GM12878 (cell line): ENCODE measurements around the gene MVB12B. TPM values are rescaled to one million over a fixed set of nuclear protein-coding genes. Genes with fewer than 3 reads are reported as not detected.

Experiments used
- ATAC-seq: fragments of 200-7000 bp; cut with Tn5 transposase; 3 replicates; pipeline ENCODE4 v1.9.1; 2020; ENCODE audit warnings: mild to moderate bottlenecking, moderate library complexity
- BruUV-seq: library from RNA; stranded (reverse); fragments of 400-500 nt; replicated peaks from 2 replicates; lab custom pipeline; 2021; lab: Mats Ljungman, UMichigan
- CTCF ChIA-PET: fragments of 300-600 bp; sonication (Branson Sonifier 250); formaldehyde crosslinking; extraction: SDS; loops from one replicate; lab custom pipeline; 2021; ENCODE audit warnings: inconsistent platforms; lab: Yijun Ruan, JAX
- POLR2A ChIA-PET: fragments of 350-600 bp; formaldehyde crosslinking; extraction: SDS; loops from one replicate; lab custom pipeline; 2021; ENCODE audit warnings: inconsistent platforms; lab: Charles Lee
- RAD21 ChIA-PET: fragments of 300-600 bp; sonication (Branson Sonifier 250); formaldehyde crosslinking; loops from one replicate; lab custom pipeline; 2023; ENCODE audit warnings: antibody characterized with exemption; ENCODE audit not compliant: unreplicated experiment; lab: Charles Lee
- SMC1A ChIA-PET: fragments of 300-600 bp; sonication (Branson Sonifier 250); formaldehyde crosslinking; loops from one replicate; lab custom pipeline; 2023; ENCODE audit not compliant: unreplicated experiment, uncharacterized antibody; lab: Charles Lee
- DNase-seq: peaks from one replicate; pipeline ENCODE4 v3.0.0-alpha.2; 2011; ENCODE audit warnings: low read depth, low spot score
- FAIRE-seq: peaks from 3 replicates; lab custom pipeline; 2011; peaks lifted over from hg19 to GRCh38; lab: Jason Lieb, UNC
- H2AFZ ChIP-seq: 2 replicates; pipeline ENCODE4 v1.6.0; 2011; ENCODE audit warnings: low read depth, low read length, control low read depth; ENCODE audit not compliant: control insufficient read depth
- H3K27ac ChIP-seq: 2 replicates; pipeline ENCODE4 v1.5.1; 2011; ENCODE audit warnings: control low read depth; ENCODE audit not compliant: control insufficient read depth, insufficient read depth
- H3K27me3 ChIP-seq, 2 experiments: replicated peaks in 1 of 2; 2 replicates each; pipeline versions ENCODE4 v1.6.0 to v1.6.1; 2011; ENCODE audit warnings: low read length in 1 of 2; ENCODE audit not compliant: control insufficient read depth in 2 of 2, insufficient read depth in 2 of 2
- H3K36me3 ChIP-seq, 2 experiments: 2 replicates each; pipeline ENCODE4 v1.5.1; 2011; ENCODE audit warnings: low read length in 1 of 2; ENCODE audit not compliant: control insufficient read depth in 2 of 2, insufficient read depth in 2 of 2
- H3K4me1 ChIP-seq: 2 replicates; pipeline ENCODE4 v1.6.1; 2011; ENCODE audit warnings: mild to moderate bottlenecking, low read length, moderate library complexity, mixed read lengths; ENCODE audit not compliant: control insufficient read depth, insufficient read depth
- H3K4me2 ChIP-seq: 2 replicates; pipeline ENCODE4 v1.6.0; 2011; ENCODE audit warnings: control low read depth; ENCODE audit not compliant: control insufficient read depth, insufficient read depth
- H3K4me3 ChIP-seq: fragments of 200-600 bp; sonication (generic); 2 replicates; pipeline ENCODE4 v1.5.1; 2016
- H3K79me2 ChIP-seq: 2 replicates; pipeline ENCODE4 v1.6.0; 2011; ENCODE audit warnings: low read length; ENCODE audit not compliant: control insufficient read depth, insufficient read depth
- H3K9ac ChIP-seq: 2 replicates; pipeline ENCODE4 v1.8.0; 2011; ENCODE audit warnings: low read length, control low read depth, mixed read lengths; ENCODE audit not compliant: control insufficient read depth, insufficient read depth
- H3K9me3 ChIP-seq: replicated peaks from 3 replicates; pipeline ENCODE4 v1.5.1; 2011; ENCODE audit warnings: mild to moderate bottlenecking, low read length; ENCODE audit not compliant: control insufficient read depth, insufficient read depth
- H4K20me1 ChIP-seq: 2 replicates; pipeline ENCODE4 v1.6.0; 2011; ENCODE audit not compliant: control insufficient read depth, insufficient read depth
- POU2F2 ChIP-seq: IDR thresholded peaks from 3 replicates; pipeline ENCODE4 v1.6.1; 2011; ENCODE audit warnings: low read depth, mild to moderate bottlenecking, low read length, borderline replicate concordance
- SMC3 ChIP-seq: IDR thresholded peaks from 2 replicates; pipeline ENCODE4 v1.6.1; 2011; ENCODE audit warnings: low read length, improper control_type of control experiment, borderline replicate concordance
- WGBS: methylation state at CpG from one replicate; pipeline ENCODE4 v1.1.6; 2016; ENCODE audit warnings: low lambda C conversion rate; ENCODE audit not compliant: insufficient replicate concordance, insufficient coverage; ENCODE audit errors: missing lambda C conversion rate; 5-methylcytosine and 5-hydroxymethylcytosine counted together
- in situ Hi-C: fragments of 300-500 bp; cut with MboI; formaldehyde crosslinking; loops from 9 replicates; pipeline ENCODE4 v1.14.3; 2018; ENCODE audit warnings: mixed read lengths
- intact Hi-C: fragments of 100-400 bp; cut with micrococcal nuclease; formaldehyde crosslinking; loops from one replicate; pipeline ENCODE4 v1.14.2; 2022; ENCODE audit not compliant: unreplicated experiment
- polyA plus RNA-seq, 11 experiments: library from polyadenylated mRNA; depleted of rRNA in 4 of 11; unstranded in 6 of 11; stranded (reverse) in 5 of 11; fragments of >200 nt; fragmentation: Nextera tagmentation in 4 of 11; fragmentation: Illumina TruSeq in 1 of 11; extraction: Ambion mirVana in 4 of 11; extraction: Trizol in 1 of 11; gene quantifications; 1 replicate in 1 of 11; 2 replicates in 10 of 11; pipeline versions ENCODE4 v1.2.1 to v1.2.3, GENCODE V29; 2011 to 2016; ENCODE audit warnings: inconsistent platforms in 2 of 11, missing spikeins in 2 of 11, low read depth in 1 of 11
- total RNA-seq, 4 experiments: library from RNA; depleted of rRNA in 3 of 4; stranded (reverse); fragments of >200 nt in 3 of 4; fragmentation: Illumina TruSeq in 1 of 4; extraction: Trizol in 1 of 4; gene quantifications; 2 replicates each; pipeline versions ENCODE4 v1.2.1 to v1.2.3, GENCODE V29; 2013 to 2021
- TF ChIP-seq, protein P1 (sequence below): IDR thresholded peaks from 2 replicates; pipeline ENCODE4 v1.6.1; 2012; ENCODE audit warnings: low read length, inconsistent platforms
- TF ChIP-seq, protein P2 (sequence below), 3 experiments: IDR thresholded peaks in 2 of 3; conservative IDR thresholded peaks in 1 of 3; 2 replicates each; pipeline ENCODE4 v1.5.1; 2011; ENCODE audit warnings: low read depth in 3 of 3, low read length in 3 of 3, mild to moderate bottlenecking in 3 of 3, control low read depth in 2 of 3, moderate library complexity in 2 of 3, inconsistent platforms in 1 of 3, mixed read lengths in 1 of 3; ENCODE audit not compliant: control insufficient read depth in 2 of 3, insufficient read depth in 1 of 3; ENCODE audit errors: extremely low read depth in 1 of 3

MVB12B gene
- total and polyA plus RNA-seq, 10 of the 15 experiments (the other 5 are each of a cell fraction or from before 2014, with no cell fraction given), result 0.08 TPM; not detected in 9

DNA sequence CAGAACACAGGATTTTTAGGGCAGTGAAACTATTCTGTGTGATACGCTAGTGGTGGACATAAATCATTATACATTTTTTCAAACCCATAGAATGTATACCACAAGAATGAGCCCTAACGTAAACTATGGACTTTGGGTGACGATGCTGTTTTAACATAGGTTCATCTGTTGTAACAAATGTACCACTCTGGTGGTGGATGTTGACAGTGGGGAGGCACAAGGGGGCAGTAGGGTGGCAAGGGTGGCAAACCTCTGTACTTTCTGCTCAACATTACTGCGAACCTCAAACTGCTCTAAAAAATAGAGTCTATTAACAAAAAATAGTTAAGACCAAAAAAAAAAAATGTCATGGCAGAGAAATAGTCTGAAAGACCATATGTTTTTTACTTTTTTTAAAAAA lies 9.1 kb upstream of the MVB12B start:
- DNase-seq (no peak), FAIRE-seq (no peak), ATAC-seq (no peak)
- H3K79me2 ChIP-seq, result no peaks in the 10 kb centered on the region
- H3K4me2 ChIP-seq, result no peak overlapping the region
- no peaks in the 10 kb centered on the region for H3K9me3 ChIP-seq
- in situ Hi-C loops, result no loop called here
- POLR2A ChIA-PET, result no interaction called here
- BruUV-seq, result no TSS peak
- RAD21 ChIA-PET, result interaction anchor here (0.7 kb wide), 1 partner anchor 81 kb away, joined by 3 read pairs; no protein-coding TSS in a partner anchor
- H3K27ac ChIP-seq, result no peak overlapping the region
- no peak overlapping the region for H3K4me3 ChIP-seq
- no peaks in the 10 kb centered on the region for H3K36me3 ChIP-seq
- intact Hi-C loops, result loop anchor here (5.0 kb wide), 1 partner anchor 80 kb away; no protein-coding TSS in a partner anchor
- SMC1A ChIA-PET, result interaction anchor here (0.6 to 1.4 kb wide), 5 partner anchors 81 to 263 kb away, joined by 3 to 7 read pairs (median 3); no protein-coding TSS in a partner anchor
- H3K9ac ChIP-seq, result no peak overlapping the region
- H3K4me1 ChIP-seq, result no peaks in the 10 kb centered on the region
- TF ChIP-seq, protein P1, sequence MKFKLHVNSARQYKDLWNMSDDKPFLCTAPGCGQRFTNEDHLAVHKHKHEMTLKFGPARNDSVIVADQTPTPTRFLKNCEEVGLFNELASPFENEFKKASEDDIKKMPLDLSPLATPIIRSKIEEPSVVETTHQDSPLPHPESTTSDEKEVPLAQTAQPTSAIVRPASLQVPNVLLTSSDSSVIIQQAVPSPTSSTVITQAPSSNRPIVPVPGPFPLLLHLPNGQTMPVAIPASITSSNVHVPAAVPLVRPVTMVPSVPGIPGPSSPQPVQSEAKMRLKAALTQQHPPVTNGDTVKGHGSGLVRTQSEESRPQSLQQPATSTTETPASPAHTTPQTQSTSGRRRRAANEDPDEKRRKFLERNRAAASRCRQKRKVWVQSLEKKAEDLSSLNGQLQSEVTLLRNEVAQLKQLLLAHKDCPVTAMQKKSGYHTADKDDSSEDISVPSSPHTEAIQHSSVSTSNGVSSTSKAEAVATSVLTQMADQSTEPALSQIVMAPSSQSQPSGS, result no peak
- TF ChIP-seq, protein P2, sequence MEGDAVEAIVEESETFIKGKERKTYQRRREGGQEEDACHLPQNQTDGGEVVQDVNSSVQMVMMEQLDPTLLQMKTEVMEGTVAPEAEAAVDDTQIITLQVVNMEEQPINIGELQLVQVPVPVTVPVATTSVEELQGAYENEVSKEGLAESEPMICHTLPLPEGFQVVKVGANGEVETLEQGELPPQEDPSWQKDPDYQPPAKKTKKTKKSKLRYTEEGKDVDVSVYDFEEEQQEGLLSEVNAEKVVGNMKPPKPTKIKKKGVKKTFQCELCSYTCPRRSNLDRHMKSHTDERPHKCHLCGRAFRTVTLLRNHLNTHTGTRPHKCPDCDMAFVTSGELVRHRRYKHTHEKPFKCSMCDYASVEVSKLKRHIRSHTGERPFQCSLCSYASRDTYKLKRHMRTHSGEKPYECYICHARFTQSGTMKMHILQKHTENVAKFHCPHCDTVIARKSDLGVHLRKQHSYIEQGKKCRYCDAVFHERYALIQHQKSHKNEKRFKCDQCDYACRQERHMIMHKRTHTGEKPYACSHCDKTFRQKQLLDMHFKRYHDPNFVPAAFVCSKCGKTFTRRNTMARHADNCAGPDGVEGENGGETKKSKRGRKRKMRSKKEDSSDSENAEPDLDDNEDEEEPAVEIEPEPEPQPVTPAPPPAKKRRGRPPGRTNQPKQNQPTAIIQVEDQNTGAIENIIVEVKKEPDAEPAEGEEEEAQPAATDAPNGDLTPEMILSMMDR (IDR thresholded peaks at IDR 0.05 in 2 of 3, conservative IDR thresholded peaks at IDR 0.05 in 1 of 3; ENCODE audit: control insufficient read depth in 2 of 3, extremely low read depth in 1 of 3, insufficient read depth in 1 of 3, low read depth in 3 of 3, low read length in 3 of 3), result peak in 1 of 3 experiments; percentile 14; a peak in 1 of 6 replicates
- TF ChIP-seq POU2F2 (no peak), SMC3 (peak; percentile 7; the same call in 1 of the 2 replicates)
- H4K20me1 ChIP-seq, result no peaks in the 10 kb centered on the region
- CTCF ChIA-PET, result interaction anchor here (0.6 to 1.7 kb wide), 3 partner anchors 13 to 81 kb away, joined by 3 to 6 read pairs (median 5); no protein-coding TSS in a partner anchor
- no peaks in the 10 kb centered on the region for H3K27me3 ChIP-seq
- WGBS, result 20% methylated on average over 4 of the region's 4 CpGs
- H2AFZ ChIP-seq, result no peak overlapping the region
